Stimulated activated CD4-positive, alpha-beta T cell treated with anti-CD3 and anti-CD28 coated beads, Interleukin-2, amount 100 ng/mL, for 48 hours (primary cell): ENCODE data around the gene PDHA1.

Experiments
- DNase-seq, 2 donors: peaks; one replicate each; pipeline ENCODE4 v3.0.0-alpha.2; 2020

PDHA1 gene

GRCh38 chrX:19377799-19378198 lies 34.1 kb downstream of the PDHA1 start:
- no peak for DNase-seq

GRCh38 chrX:19381326-19381725 lies 37.6 kb downstream of the PDHA1 start:
- no peak for DNase-seq

- DNase-seq = peak; percentile 45 to 50
These were observed 38.9 kb downstream of the PDHA1 start for GRCh38 chrX:19382555-19383145.

- no peak for DNase-seq
These were observed 43.0 kb downstream of the PDHA1 start for GRCh38 chrX:19386679-19387078.

- DNase-seq = no peak
These were observed 44.4 kb downstream of the PDHA1 start for GRCh38 chrX:19388064-19388679.

GRCh38 chrX:19388741-19389140 lies 45.0 kb downstream of the PDHA1 start:
- DNase-seq = no peak

GRCh38 chrX:19389227-19389845 lies 45.6 kb downstream of the PDHA1 start:
- DNase-seq = no peak

- DNase-seq = no peak
These were observed 48.4 kb downstream of the PDHA1 start for GRCh38 chrX:19392078-19392477.

GRCh38 chrX:19392703-19393102 lies 49.0 kb downstream of the PDHA1 start:
- DNase-seq = no peak

- DNase-seq = no peak
These were observed 60.0 kb downstream of the PDHA1 start for GRCh38 chrX:19403696-19404095.

GRCh38 chrX:19410259-19410658 lies 66.5 kb downstream of the PDHA1 start:
- no peak for DNase-seq
